ENCODE results near the gene RNF144A.

RNF144A gene

GRCh38 chr2:6937582-6937981 lies 20.4 kb downstream of the RNF144A start:
- TF ChIP-seq CTCF (IDR thresholded peaks at IDR 0.05; ENCODE audit: borderline replicate concordance, control extremely low read depth, extremely low read depth, insufficient read depth, missing control alignments), result no peak
- no peak for DNase-seq (ENCODE audit: low spot score)
- in situ Hi-C loops (cut with MboI; ENCODE audit: low sequenced_read_pairs, unreplicated experiment), result no loop called here

GRCh38 chr2:6939071-6939470 lies 21.9 kb downstream of the RNF144A start:
- TF ChIP-seq CTCF (IDR thresholded peaks at IDR 0.05; ENCODE audit: borderline replicate concordance, control extremely low read depth, extremely low read depth, insufficient read depth, missing control alignments), result no peak
- in situ Hi-C loops (cut with MboI; ENCODE audit: low sequenced_read_pairs, unreplicated experiment), result no loop called here
- DNase-seq (ENCODE audit: low spot score), result no peak

GRCh38 chr2:6940820-6941219 lies 23.6 kb downstream of the RNF144A start:
- no peak for TF ChIP-seq CTCF (IDR thresholded peaks at IDR 0.05; ENCODE audit: borderline replicate concordance, control extremely low read depth, extremely low read depth, insufficient read depth, missing control alignments)
- DNase-seq (ENCODE audit: low spot score), result no peak
- in situ Hi-C loops (cut with MboI; ENCODE audit: low sequenced_read_pairs, unreplicated experiment), result no loop called here

GRCh38 chr2:6941299-6942046 lies 24.3 kb downstream of the RNF144A start:
- TF ChIP-seq CTCF (IDR thresholded peaks at IDR 0.05; ENCODE audit: borderline replicate concordance, control extremely low read depth, extremely low read depth, insufficient read depth, missing control alignments), result no peak
- in situ Hi-C loops (cut with MboI; ENCODE audit: low sequenced_read_pairs, unreplicated experiment), result no loop called here
- DNase-seq (ENCODE audit: low spot score), result no peak

- TF ChIP-seq CTCF (IDR thresholded peaks at IDR 0.05; ENCODE audit: borderline replicate concordance, control extremely low read depth, extremely low read depth, insufficient read depth, missing control alignments), result no peak
- no peak for DNase-seq (ENCODE audit: low spot score)
- in situ Hi-C loops (cut with MboI; ENCODE audit: low sequenced_read_pairs, unreplicated experiment), result no loop called here
Observed at GRCh38 chr2:6942848-6943247, 25.6 kb downstream of the RNF144A start.

- in situ Hi-C loops (cut with MboI; ENCODE audit: low sequenced_read_pairs, unreplicated experiment), result no loop called here
Observed at GRCh38 chr2:6943523-6943922, 26.3 kb downstream of the RNF144A start.

More at GRCh38 chr2:6943523-6943922, 26.3 kb downstream of the RNF144A start:
- no peak for DNase-seq (ENCODE audit: low spot score)
- TF ChIP-seq CTCF (IDR thresholded peaks at IDR 0.05; ENCODE audit: borderline replicate concordance, control extremely low read depth, extremely low read depth, insufficient read depth, missing control alignments), result no peak

All from GM13976 (cell line).